OCI-LY3 (cell line): ENCODE results near the gene EHF.

Experiments
- H2AFZ ChIP-seq: fragments of 200-600, 300-600 bp; shearing (Covaris generic); 2 replicates; pipeline ENCODE4 v1.6.0; 2014; ENCODE audit warnings: antibody characterized with exemption, low read depth, low read length
- H3K27ac ChIP-seq: fragments of 200-600, 300-600 bp; sonication (generic); 2 replicates; pipeline ENCODE4 v1.5.1; 2014; ENCODE audit warnings: mild to moderate bottlenecking, low read length, moderate library complexity, mixed read lengths
- H3K27me3 ChIP-seq: fragments of 200-600, 300-600 bp; sonication (generic); 2 replicates; pipeline ENCODE4 v1.6.1; 2014; ENCODE audit warnings: low read depth, low read length, mixed read lengths
- H3K36me3 ChIP-seq: fragments of 200-600, 300-600 bp; sonication (generic); replicated peaks from 2 replicates; pipeline ENCODE3; 2014; ENCODE audit warnings: low read depth, low read length, mixed read lengths
- H3K4me1 ChIP-seq: fragments of 300-600, 200-600 bp; sonication (generic); 2 replicates; pipeline ENCODE4 v1.6.1; 2014; ENCODE audit warnings: low read length, mixed read lengths
- H3K4me2 ChIP-seq: fragments of 200-600, 300-600 bp; sonication (generic); 2 replicates; pipeline ENCODE4 v1.6.1; 2014; ENCODE audit warnings: low read length, mixed read lengths
- H3K4me3 ChIP-seq: fragments of 300-600, 200-600 bp; sonication (generic); 2 replicates; pipeline ENCODE4 v1.5.1; 2014; ENCODE audit warnings: antibody characterized with exemption, mild to moderate bottlenecking, low read length, moderate library complexity
- H3K79me2 ChIP-seq: fragments of 300-600, 200-600 bp; shearing (Covaris generic); 2 replicates; pipeline ENCODE4 v1.6.1; 2014; ENCODE audit warnings: mild to moderate bottlenecking, low read length, mixed read lengths
- H3K9ac ChIP-seq: fragments of 300-600, 200-600 bp; shearing (Covaris generic); 2 replicates; pipeline ENCODE4 v1.6.0; 2014; ENCODE audit warnings: mild to moderate bottlenecking, low read length, moderate library complexity
- H3K9me3 ChIP-seq: fragments of 200-600, 300-600 bp; shearing (Covaris generic); 2 replicates; pipeline ENCODE4 v1.6.1; 2014; ENCODE audit warnings: low read length, mixed read lengths; ENCODE audit not compliant: insufficient read depth
- H4K20me1 ChIP-seq: fragments of 200-600, 300-600 bp; sonication (generic); 2 replicates; pipeline ENCODE4 v1.6.1; 2016; ENCODE audit warnings: low read length, mixed read lengths; ENCODE audit not compliant: insufficient read depth
- EZH2phosphoT487 ChIP-seq: fragments of 200-600 bp; shearing (Covaris generic); IDR thresholded peaks from 2 replicates; pipeline ENCODE4 v1.6.1; 2018; ENCODE audit warnings: antibody characterized with exemption, mixed run types, low read depth
- TF ChIP-seq, protein P1 (sequence below): fragments of 200-600, 300-600 bp; sonication (generic); IDR thresholded peaks from 2 replicates; pipeline ENCODE4 v1.5.1; 2014; ENCODE audit warnings: antibody characterized with exemption, low read length, low read depth

Gene EHF

GRCh38 chr11:34605481-34606325 lies 15.2 kb upstream of the EHF start:
- H4K20me1 ChIP-seq = no peaks in the 10 kb centered on the region
- H3K4me2 ChIP-seq = peak overlapping the region; percentile 29
- peaks cover 19% of the 10 kb centered on the region for H3K4me1 ChIP-seq
- H3K4me3 ChIP-seq = no peak overlapping the region
- H3K27ac ChIP-seq = no peak overlapping the region
- H3K79me2 ChIP-seq = no peaks in the 10 kb centered on the region
- H3K9ac ChIP-seq = no peak overlapping the region
- no peak overlapping the region; the same call in 1 of the 2 replicates for H2AFZ ChIP-seq
- no peaks in the 10 kb centered on the region for H3K36me3 ChIP-seq
- TF ChIP-seq, protein P1, sequence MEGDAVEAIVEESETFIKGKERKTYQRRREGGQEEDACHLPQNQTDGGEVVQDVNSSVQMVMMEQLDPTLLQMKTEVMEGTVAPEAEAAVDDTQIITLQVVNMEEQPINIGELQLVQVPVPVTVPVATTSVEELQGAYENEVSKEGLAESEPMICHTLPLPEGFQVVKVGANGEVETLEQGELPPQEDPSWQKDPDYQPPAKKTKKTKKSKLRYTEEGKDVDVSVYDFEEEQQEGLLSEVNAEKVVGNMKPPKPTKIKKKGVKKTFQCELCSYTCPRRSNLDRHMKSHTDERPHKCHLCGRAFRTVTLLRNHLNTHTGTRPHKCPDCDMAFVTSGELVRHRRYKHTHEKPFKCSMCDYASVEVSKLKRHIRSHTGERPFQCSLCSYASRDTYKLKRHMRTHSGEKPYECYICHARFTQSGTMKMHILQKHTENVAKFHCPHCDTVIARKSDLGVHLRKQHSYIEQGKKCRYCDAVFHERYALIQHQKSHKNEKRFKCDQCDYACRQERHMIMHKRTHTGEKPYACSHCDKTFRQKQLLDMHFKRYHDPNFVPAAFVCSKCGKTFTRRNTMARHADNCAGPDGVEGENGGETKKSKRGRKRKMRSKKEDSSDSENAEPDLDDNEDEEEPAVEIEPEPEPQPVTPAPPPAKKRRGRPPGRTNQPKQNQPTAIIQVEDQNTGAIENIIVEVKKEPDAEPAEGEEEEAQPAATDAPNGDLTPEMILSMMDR = no peak
- no peak for TF ChIP-seq EZH2phosphoT487
- H3K27me3 ChIP-seq = no peaks in the 10 kb centered on the region
- H3K9me3 ChIP-seq = no peaks in the 10 kb centered on the region

DNA sequence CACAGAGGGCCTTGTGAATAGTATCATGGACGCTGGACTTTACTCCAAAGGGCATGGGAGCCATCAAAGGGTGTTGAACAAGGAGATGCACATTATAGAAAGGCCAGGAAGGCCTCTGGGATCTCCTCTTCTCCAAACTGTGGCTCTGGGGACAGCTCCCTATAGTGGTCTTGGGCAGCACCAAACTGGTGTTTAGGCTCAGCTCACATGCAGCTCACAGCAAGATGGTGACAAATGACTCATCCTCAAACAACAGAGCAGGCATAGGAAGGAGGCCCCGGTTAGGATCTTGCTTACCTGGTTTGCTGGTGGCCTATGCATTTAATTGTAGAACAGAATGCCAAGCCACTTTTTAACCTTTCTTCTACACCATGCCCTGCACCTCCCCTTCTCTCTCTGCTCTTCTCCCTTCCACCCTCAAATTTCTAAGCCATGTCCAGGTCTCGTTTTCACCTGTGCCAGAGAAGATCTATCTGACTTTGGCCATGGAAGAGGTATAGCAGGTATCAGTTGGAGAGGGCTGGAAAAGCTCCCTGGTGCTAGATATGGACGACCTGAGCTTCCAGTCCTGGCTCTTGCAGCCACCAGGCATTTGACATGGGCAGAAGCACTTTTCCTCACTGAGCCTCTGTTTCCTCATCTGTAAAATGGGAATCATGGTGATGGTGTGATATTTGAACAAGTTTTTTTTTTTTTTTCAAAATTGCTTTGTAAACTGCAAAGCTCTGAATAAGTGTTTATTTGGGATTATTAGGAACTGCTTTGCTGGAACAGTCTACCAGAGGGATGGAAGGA lies 14.4 kb upstream of the EHF start:
- H3K27me3 ChIP-seq = 0 out of 2 replicates have a peak, but pooled peaks cover 2% of the 10 kb centered on the region
- peak overlapping the region; percentile 29 for H3K4me2 ChIP-seq
- H3K4me1 ChIP-seq = peaks cover 16% of the 10 kb centered on the region
- no peak overlapping the region for H2AFZ ChIP-seq
- no peaks in the 10 kb centered on the region for H3K36me3 ChIP-seq
- no peaks in the 10 kb centered on the region for H3K79me2 ChIP-seq
- no peak overlapping the region for H3K4me3 ChIP-seq
- H3K27ac ChIP-seq = no peak overlapping the region
- no peaks in the 10 kb centered on the region for H4K20me1 ChIP-seq
- no peaks in the 10 kb centered on the region for H3K9me3 ChIP-seq
- TF ChIP-seq, protein P1 = no peak
- no peak for TF ChIP-seq EZH2phosphoT487
- no peak overlapping the region for H3K9ac ChIP-seq

- H3K4me1 ChIP-seq = peaks cover 39% of the 10 kb centered on the region
- no peak overlapping the region for H3K27ac ChIP-seq
- H3K4me2 ChIP-seq = no peak overlapping the region
Measured at GRCh38 chr11:34609187-34609751, 11.6 kb upstream of the EHF start.

More at GRCh38 chr11:34609187-34609751, 11.6 kb upstream of the EHF start:
- 0 out of 2 replicates have a peak, but pooled peaks cover 3% of the 10 kb centered on the region for H3K27me3 ChIP-seq
- H2AFZ ChIP-seq = no peak overlapping the region
- H3K9me3 ChIP-seq = no peaks in the 10 kb centered on the region
- no peaks in the 10 kb centered on the region for H3K79me2 ChIP-seq
- no peaks in the 10 kb centered on the region for H4K20me1 ChIP-seq
- H3K9ac ChIP-seq = no peak overlapping the region
- no peaks in the 10 kb centered on the region for H3K36me3 ChIP-seq
- TF ChIP-seq, protein P1 = no peak
- TF ChIP-seq EZH2phosphoT487 = no peak
- H3K4me3 ChIP-seq = no peak overlapping the region
